Mesenchymal stem cell (in vitro differentiated cells and primary cell): ENCODE measurements around the gene RFNG.

Experiments
- DNase-seq: peaks from one replicate; pipeline ENCODE4 v3.0.0-alpha.2; 2013
- H2AFZ ChIP-seq: one replicate; pipeline ENCODE4 v1.6.1; 2013; ENCODE audit warnings: low read depth, mild to moderate bottlenecking, control low read depth, inconsistent platforms, low read length, moderate library complexity
- H2AK5ac ChIP-seq: 2 replicates; pipeline ENCODE4 v1.6.1; 2013; ENCODE audit warnings: low read length, moderate library complexity, mild to moderate bottlenecking, inconsistent platforms; ENCODE audit not compliant: severe bottlenecking
- H2BK120ac ChIP-seq: one replicate; pipeline ENCODE4 v1.6.1; 2013; ENCODE audit warnings: low read depth, mild to moderate bottlenecking, inconsistent platforms, low read length, moderate library complexity
- H2BK12ac ChIP-seq, 2 experiments: one replicate each; pipeline ENCODE4 v1.6.1; 2013; ENCODE audit warnings: inconsistent platforms in 2 of 2, low read length in 2 of 2, mild to moderate bottlenecking in 2 of 2, moderate library complexity in 2 of 2, control low read depth in 1 of 2
- H2BK15ac ChIP-seq: one replicate; pipeline ENCODE4 v1.6.1; 2013; ENCODE audit warnings: mild to moderate bottlenecking, low read depth, inconsistent platforms; ENCODE audit not compliant: poor library complexity, severe bottlenecking
- H2BK5ac ChIP-seq: 2 replicates; pipeline ENCODE4 v1.6.1; 2013; ENCODE audit warnings: low read depth, mild to moderate bottlenecking, low read length, control low read depth, inconsistent platforms; ENCODE audit not compliant: poor library complexity, severe bottlenecking
- H3K14ac ChIP-seq, 2 experiments: one replicate each; pipeline ENCODE4 v1.6.1; 2013; ENCODE audit warnings: inconsistent platforms in 2 of 2, low read length in 2 of 2, control low read depth in 1 of 2, mild to moderate bottlenecking in 1 of 2, moderate library complexity in 1 of 2
- H3K18ac ChIP-seq, 2 experiments: one replicate each; pipeline ENCODE4 v1.6.1; 2013; ENCODE audit warnings: inconsistent platforms in 2 of 2, low read length in 2 of 2, control low read depth in 1 of 2, low read depth in 1 of 2, mild to moderate bottlenecking in 1 of 2
- H3K23ac ChIP-seq, 2 experiments: one replicate each; pipeline ENCODE4 v1.6.1; 2013; ENCODE audit warnings: inconsistent platforms in 2 of 2, low read length in 2 of 2, mild to moderate bottlenecking in 2 of 2, moderate library complexity in 2 of 2, control low read depth in 1 of 2
- H3K27ac ChIP-seq: 2 replicates; pipeline ENCODE4 v1.5.1; 2013; ENCODE audit warnings: mild to moderate bottlenecking, moderate library complexity, low read length, control low read depth, inconsistent platforms; ENCODE audit not compliant: poor library complexity, severe bottlenecking
- H3K27me3 ChIP-seq, 2 experiments: 2 replicates each; pipeline versions ENCODE4 v1.6.1 to v1.7.0; 2013; ENCODE audit warnings: low read length in 2 of 2, mild to moderate bottlenecking in 2 of 2, moderate library complexity in 2 of 2, control low read depth in 1 of 2, inconsistent platforms in 1 of 2; ENCODE audit not compliant: control insufficient read depth in 1 of 2, insufficient read depth in 1 of 2
- H3K36me3 ChIP-seq, 2 experiments: 2 replicates each; pipeline versions ENCODE4 v1.6.1 to v1.7.0; 2013; ENCODE audit warnings: low read length in 2 of 2, control low read depth in 1 of 2, inconsistent platforms in 1 of 2, low read depth in 1 of 2, mild to moderate bottlenecking in 1 of 2; ENCODE audit not compliant: insufficient read depth in 2 of 2, control insufficient read depth in 1 of 2
- H3K4ac ChIP-seq, 2 experiments: one replicate each; pipeline ENCODE4 v1.6.1; 2013; ENCODE audit warnings: inconsistent platforms in 2 of 2, low read length in 2 of 2, mild to moderate bottlenecking in 2 of 2, moderate library complexity in 2 of 2, control low read depth in 1 of 2, low read depth in 1 of 2
- H3K4me1 ChIP-seq: 2 replicates; pipeline ENCODE4 v1.6.1; 2013; ENCODE audit warnings: low read depth, low read length, control low read depth; ENCODE audit not compliant: control insufficient read depth, insufficient read depth
- H3K4me2 ChIP-seq: 2 replicates; pipeline ENCODE4 v1.6.1; 2013; ENCODE audit warnings: low read length, mild to moderate bottlenecking, inconsistent platforms; ENCODE audit not compliant: poor library complexity, severe bottlenecking
- H3K4me3 ChIP-seq, 2 experiments: 2 replicates each; pipeline versions ENCODE4 v1.5.1 to v1.7.0; 2013; ENCODE audit warnings: low read length in 2 of 2, mild to moderate bottlenecking in 2 of 2, control low read depth in 1 of 2, low read depth in 1 of 2; ENCODE audit not compliant: insufficient read depth in 1 of 2
- H3K79me1 ChIP-seq: replicated peaks from 2 replicates; pipeline ENCODE4 v1.6.1; 2013; ENCODE audit warnings: mild to moderate bottlenecking, control low read depth, low read length, inconsistent platforms; ENCODE audit not compliant: poor library complexity, severe bottlenecking
- H3K9ac ChIP-seq: 2 replicates; pipeline ENCODE4 v1.7.0; 2013; ENCODE audit warnings: mild to moderate bottlenecking, low read length, moderate library complexity
- H3K9me3 ChIP-seq: 2 replicates; pipeline ENCODE4 v1.7.0; 2013; ENCODE audit warnings: mild to moderate bottlenecking, low read length; ENCODE audit not compliant: control insufficient read depth
- H4K8ac ChIP-seq: one replicate; pipeline ENCODE4 v1.6.1; 2013; ENCODE audit warnings: inconsistent platforms, mild to moderate bottlenecking, low read length, moderate library complexity
- H4K91ac ChIP-seq: one replicate; pipeline ENCODE4 v1.6.1; 2013; ENCODE audit warnings: mild to moderate bottlenecking, low read length, inconsistent platforms
- WGBS: methylation state at CpG from one replicate; pipeline ENCODE4 v1.1.7; 2013; ENCODE audit warnings: mixed read lengths; 5-methylcytosine and 5-hydroxymethylcytosine counted together

Gene RFNG

GRCh38 chr17:82085931-82086764 is 34.5 kb upstream of the RFNG start:
- 96% methylated on average over 25 of the region's 25 CpGs for WGBS
- Histone ChIP-seq H3K4me3 (no peak overlapping the region), H3K4me2 (no peak overlapping the region), H3K9ac (no peak overlapping the region), H2BK15ac (no peak overlapping the region), H3K14ac (no peak overlapping the region), H3K9me3 (no peaks in the 10 kb centered on the region), H2BK12ac (no peak overlapping the region), H2BK120ac (no peak overlapping the region), H3K27me3 (no peaks in the 10 kb centered on the region), H3K18ac (no peak overlapping the region), H2BK5ac (no peak overlapping the region), H3K27ac (no peak overlapping the region), H4K91ac (no peak overlapping the region), H2AK5ac (no peak overlapping the region), H3K4ac (no peak overlapping the region), H3K23ac (no peak overlapping the region), H3K4me1 (peaks cover under 1% of the 10 kb centered on the region), H3K79me1 (peaks cover 51% of the 10 kb centered on the region), H2AFZ (no peak overlapping the region), H3K36me3 (peaks cover 96 to 100% of the 10 kb centered on the region in 2 experiments), H4K8ac (no peak overlapping the region)
- DNase-seq: no peak

- no peak for DNase-seq
- no peak overlapping the region for H2BK12ac ChIP-seq
- H3K4me2 ChIP-seq: no peak overlapping the region
- H3K14ac ChIP-seq: no peak overlapping the region
- H3K4ac ChIP-seq: no peak overlapping the region
- WGBS: 92% methylated on average over 49 of the region's 49 CpGs
- H3K4me3 ChIP-seq: no peak overlapping the region
- H3K9me3 ChIP-seq: no peaks in the 10 kb centered on the region
- H2BK5ac ChIP-seq: no peak overlapping the region
- peaks cover 3% of the 10 kb centered on the region for H3K4me1 ChIP-seq
- no peak overlapping the region for H2AK5ac ChIP-seq
- H3K27me3 ChIP-seq: no peaks in the 10 kb centered on the region
- H3K18ac ChIP-seq: no peak overlapping the region
- H2AFZ ChIP-seq: no peak overlapping the region
- no peak overlapping the region for H4K91ac ChIP-seq
- no peak overlapping the region for H3K9ac ChIP-seq
- peaks cover 52% of the 10 kb centered on the region for H3K79me1 ChIP-seq
- peaks cover 97 to 100% of the 10 kb centered on the region in 2 experiments for H3K36me3 ChIP-seq
- H2BK120ac ChIP-seq: no peak overlapping the region
- H3K23ac ChIP-seq: no peak overlapping the region
- no peak overlapping the region for H4K8ac ChIP-seq
- H3K27ac ChIP-seq: no peak overlapping the region
- no peak overlapping the region for H2BK15ac ChIP-seq
These were observed 33.6 kb upstream of the RFNG start for GRCh38 chr17:82085031-82085861.

- peaks cover 97 to 100% of the 10 kb centered on the region in 2 experiments for H3K36me3 ChIP-seq
- no peak for DNase-seq
- no peak overlapping the region for H3K23ac ChIP-seq
- no peak overlapping the region for H2BK5ac ChIP-seq
- no peak overlapping the region for H3K27ac ChIP-seq
- no peaks in the 10 kb centered on the region for H3K9me3 ChIP-seq
- H4K91ac ChIP-seq: no peak overlapping the region
- H4K8ac ChIP-seq: no peak overlapping the region
- no peak overlapping the region for H3K14ac ChIP-seq
- H3K4me2 ChIP-seq: no peak overlapping the region
- H3K79me1 ChIP-seq: peaks cover 52% of the 10 kb centered on the region
- H2BK12ac ChIP-seq: no peak overlapping the region
- H3K27me3 ChIP-seq: no peaks in the 10 kb centered on the region
- no peak overlapping the region for H3K9ac ChIP-seq
- no peak overlapping the region for H2AFZ ChIP-seq
- no peak overlapping the region for H3K18ac ChIP-seq
- H2BK15ac ChIP-seq: no peak overlapping the region
- no peak overlapping the region for H2AK5ac ChIP-seq
- peaks cover 3% of the 10 kb centered on the region for H3K4me1 ChIP-seq
- no peak overlapping the region for H3K4ac ChIP-seq
- no peak overlapping the region for H3K4me3 ChIP-seq
- H2BK120ac ChIP-seq: no peak overlapping the region
- 97% methylated on average over 31 of the region's 31 CpGs for WGBS
These were observed 32.9 kb upstream of the RFNG start for GRCh38 chr17:82084373-82085030.
